OCI-LY7 (cell line): Measurements from ENCODE around the gene GPD1L.

Experiments
- CTCF ChIP-seq: fragments of 200-600 bp; sonication (generic); conservative IDR thresholded peaks from 2 replicates; pipeline ENCODE4 v1.5.1; 2014; ENCODE audit warnings: mild to moderate bottlenecking, antibody characterized with exemption, low read length, moderate library complexity, mixed read lengths
- EZH2phosphoT487 ChIP-seq: fragments of 200-600 bp; sonication (generic); IDR thresholded peaks from 2 replicates; pipeline ENCODE4 v1.6.1; 2018; ENCODE audit warnings: low read depth, borderline replicate concordance, mild to moderate bottlenecking, mixed run types, antibody characterized with exemption, low read length, moderate library complexity, mixed read lengths

- no peak for TF ChIP-seq CTCF
- no peak for TF ChIP-seq EZH2phosphoT487
Observed at GRCh38 chr3:32148351-32148750, 41.9 kb downstream of the GPD1L start.
